Activated CD8-positive, alpha-beta memory T cell treated with anti-CD3 and anti-CD28 coated beads, Interleukin-2, amount 50 U/mL, for 24 hours (primary cell): ENCODE results near the gene TMOD1.
"Not testable (repeated sequence)": the region's sequence is repeated elsewhere in the genome, so short reads cannot be mapped to it uniquely, and the experiment has no call there.

Source experiments
- DNase-seq: peaks from one replicate; pipeline ENCODE4 v3.0.0-alpha.2; 2020; ENCODE audit errors: extremely low read depth

The TMOD1 gene

DNA sequence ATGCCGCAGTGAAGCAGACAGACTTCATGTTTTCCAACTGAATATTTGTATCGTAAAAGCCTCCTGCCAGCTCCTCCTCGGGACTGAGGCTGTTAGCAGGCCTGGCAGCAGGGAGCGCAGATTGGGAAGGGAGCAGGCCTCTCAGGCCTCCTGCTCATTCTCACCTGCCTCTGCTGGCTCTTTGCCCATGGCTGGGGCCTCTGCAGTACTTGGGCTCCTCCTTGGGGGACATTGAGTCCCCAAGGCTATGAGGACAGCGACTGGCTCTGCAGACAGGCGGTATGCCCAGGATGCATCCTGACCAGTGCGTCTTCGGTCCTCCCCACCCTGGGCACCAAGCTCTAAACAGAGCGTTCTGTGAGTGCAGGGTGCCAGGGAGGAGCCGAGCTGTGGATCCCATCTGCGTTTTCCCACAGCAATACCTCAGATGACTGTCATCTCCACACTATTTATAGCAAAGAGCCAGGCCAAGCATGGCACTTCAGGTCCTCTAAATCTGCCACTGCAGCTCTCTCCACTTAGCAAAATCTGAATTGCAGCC, 93.0 kb downstream of the TMOD1 start:
- no peak for DNase-seq

DNA sequence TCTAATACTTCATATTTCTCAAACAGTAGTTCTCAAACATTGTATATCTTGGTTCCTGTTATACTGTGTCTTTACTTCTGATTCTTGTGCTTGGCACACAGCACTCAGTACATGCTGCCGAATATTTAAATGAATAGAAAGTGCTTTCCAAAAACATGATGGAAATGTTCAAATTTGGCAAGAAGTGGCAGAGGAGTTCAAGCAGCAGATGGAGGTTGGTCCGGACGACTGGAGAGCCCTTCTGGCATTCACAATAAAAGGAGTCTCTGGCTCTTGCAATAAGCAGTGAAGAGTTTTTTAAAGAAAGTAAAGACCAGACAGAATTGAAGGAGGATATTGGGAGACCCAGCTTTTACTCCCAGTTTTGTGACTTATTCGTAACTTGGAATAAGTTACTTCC, 95.4 kb downstream of the TMOD1 start:
- no peak for DNase-seq

DNA sequence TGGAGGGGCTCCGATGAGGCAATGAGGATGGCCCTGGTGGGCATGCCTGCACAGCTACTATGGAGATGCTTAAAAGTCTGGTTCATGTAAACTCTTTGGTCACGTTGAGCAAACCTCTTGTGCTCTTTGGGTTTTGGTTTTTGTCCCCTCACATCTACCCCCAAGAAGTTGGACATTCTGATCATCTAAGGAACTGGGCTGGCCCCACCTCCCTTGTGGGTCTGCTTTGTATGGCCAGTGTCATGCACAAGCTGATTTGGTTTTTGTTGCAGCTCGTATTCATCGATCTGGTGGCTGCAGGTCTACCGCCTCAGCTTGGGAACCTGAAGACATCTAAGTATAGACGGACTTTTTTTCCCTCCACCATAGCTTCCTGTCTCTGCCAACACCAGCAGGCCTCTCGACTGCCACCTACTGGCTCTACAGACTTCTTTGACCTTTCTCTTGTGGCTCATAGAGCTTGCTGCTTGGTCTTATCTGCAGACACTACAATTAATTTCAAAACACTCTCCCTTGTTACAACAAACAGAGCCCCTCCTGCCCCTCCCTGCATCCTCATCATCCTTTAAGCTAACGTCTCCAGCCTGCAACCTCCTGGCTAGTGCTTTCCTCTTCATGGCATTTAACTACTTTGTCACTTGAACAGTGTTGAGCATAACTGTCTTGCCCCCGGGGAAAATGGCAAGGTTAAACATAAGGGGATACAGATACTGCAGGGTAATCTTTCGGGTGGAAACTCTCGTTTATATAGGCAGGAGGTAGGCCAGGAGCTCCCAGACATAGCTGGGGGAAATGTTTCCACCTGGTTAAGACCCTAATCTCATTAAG, 97.2 kb downstream of the TMOD1 start:
- DNase-seq, result peak; percentile 32

GRCh38 chr9:97599314-97599846, 97.9 kb downstream of the TMOD1 start:
- DNase-seq, result no peak

GRCh38 chr9:97600531-97601227, 99.2 kb downstream of the TMOD1 start:
- no peak for DNase-seq

GRCh38 chr9:97601228-97601898, 99.9 kb downstream of the TMOD1 start:
- no peak for DNase-seq

GRCh38 chr9:97602430-97602829, 101.0 kb downstream of the TMOD1 start:
- DNase-seq, result no peak

- DNase-seq, result no peak
Measured at GRCh38 chr9:97604901-97605645, 103.6 kb downstream of the TMOD1 start.

DNA sequence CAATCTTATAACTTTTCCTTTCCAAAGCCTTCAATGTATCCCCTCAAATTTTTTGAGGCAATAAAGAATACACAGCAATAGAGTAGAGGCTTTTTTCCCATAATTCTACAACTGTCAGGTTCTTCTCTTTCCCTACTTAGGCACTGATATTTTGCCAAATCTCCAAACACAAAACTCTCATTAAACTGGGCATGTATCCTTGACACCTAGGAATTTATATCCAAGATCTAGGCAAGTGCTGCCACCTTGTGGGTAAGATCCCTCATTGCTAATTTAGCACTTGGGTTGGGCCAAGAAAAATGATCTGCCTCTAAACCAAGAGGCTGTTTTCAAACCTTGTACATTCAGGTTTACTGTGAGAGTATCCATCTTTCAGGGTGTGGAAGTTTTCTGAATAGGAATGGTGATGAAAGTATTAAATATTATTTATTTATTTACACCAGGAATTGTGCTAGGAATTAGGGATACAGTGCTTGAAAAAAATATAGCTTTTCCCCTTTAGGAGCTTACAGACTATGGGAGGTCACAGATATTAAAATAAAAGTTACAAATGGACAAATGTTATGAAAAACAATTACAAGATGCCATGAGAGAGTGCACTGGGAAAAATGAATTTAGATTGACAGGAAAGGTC, 114.1 kb downstream of the TMOD1 start:
- DNase-seq, result no peak

GRCh38 chr9:97617939-97618416, 116.5 kb downstream of the TMOD1 start:
- no peak for DNase-seq

GRCh38 chr9:97620063-97620462, 118.6 kb downstream of the TMOD1 start:
- not testable (repeated sequence) for DNase-seq

GRCh38 chr9:97622483-97622882, 121.0 kb downstream of the TMOD1 start:
- DNase-seq, result not testable (repeated sequence)

GRCh38 chr9:97623946-97624345, 122.5 kb downstream of the TMOD1 start:
- DNase-seq, result no peak

- no peak for DNase-seq
Measured at GRCh38 chr9:97625620-97626019, 124.2 kb downstream of the TMOD1 start.

DNA sequence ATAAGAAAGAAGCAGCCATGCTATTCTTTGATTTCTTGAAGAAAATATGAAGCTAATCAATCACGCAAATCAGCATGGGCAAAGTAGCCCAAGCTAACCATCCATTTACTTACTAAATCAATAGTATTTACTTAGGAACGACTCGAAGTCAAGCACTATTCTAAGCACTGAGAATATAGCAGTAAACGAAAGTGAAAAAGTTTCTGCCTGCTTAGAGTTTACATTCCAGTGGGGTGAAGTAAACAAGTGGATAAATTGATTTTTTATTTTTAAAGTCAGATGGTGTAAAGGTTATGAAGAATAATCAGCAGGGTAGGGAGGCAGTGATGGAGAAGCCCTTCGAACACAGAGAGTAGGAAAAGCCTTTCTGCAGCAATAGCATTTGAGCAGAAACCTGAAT, 126.2 kb downstream of the TMOD1 start:
- no peak for DNase-seq

DNA sequence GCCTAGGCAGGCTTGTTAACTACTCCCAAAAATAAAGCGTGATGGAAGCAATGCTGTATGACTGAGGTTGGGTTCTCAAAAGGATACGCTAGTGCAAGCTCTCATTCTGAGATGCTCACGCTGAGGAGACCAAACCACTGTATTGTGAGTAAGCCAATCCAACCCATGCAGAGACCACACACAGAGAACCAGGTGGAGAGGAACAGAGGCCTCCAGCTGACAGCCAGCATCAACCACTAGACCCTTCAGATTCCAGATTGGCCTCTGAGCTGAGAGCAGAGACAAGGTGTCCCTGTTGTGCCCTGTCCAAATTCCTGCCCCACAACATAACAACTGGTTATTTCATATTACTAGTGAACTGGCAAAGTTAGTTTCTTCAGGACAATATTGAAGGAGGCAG, 127.2 kb downstream of the TMOD1 start:
- DNase-seq, result no peak

GRCh38 chr9:97629156-97629555, 127.7 kb downstream of the TMOD1 start:
- no peak for DNase-seq

DNA sequence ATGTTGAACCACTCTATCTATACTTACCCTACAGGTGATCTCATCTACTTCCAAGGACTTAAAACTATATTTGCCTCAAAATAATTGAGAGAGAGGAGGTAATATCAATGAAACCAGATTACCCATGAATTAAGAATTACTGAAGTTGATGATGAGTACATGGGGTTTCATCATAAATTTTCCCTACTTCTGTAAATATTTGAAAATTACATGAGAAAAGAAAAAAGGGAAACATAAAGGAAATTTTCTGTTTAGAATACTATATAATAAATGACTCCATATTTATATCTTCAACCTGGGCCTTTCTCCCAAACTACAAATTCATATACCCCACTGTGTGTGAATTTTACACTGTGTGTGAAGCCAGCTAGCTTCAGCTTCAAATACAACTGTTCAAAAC, 129.1 kb downstream of the TMOD1 start:
- no peak for DNase-seq

DNA sequence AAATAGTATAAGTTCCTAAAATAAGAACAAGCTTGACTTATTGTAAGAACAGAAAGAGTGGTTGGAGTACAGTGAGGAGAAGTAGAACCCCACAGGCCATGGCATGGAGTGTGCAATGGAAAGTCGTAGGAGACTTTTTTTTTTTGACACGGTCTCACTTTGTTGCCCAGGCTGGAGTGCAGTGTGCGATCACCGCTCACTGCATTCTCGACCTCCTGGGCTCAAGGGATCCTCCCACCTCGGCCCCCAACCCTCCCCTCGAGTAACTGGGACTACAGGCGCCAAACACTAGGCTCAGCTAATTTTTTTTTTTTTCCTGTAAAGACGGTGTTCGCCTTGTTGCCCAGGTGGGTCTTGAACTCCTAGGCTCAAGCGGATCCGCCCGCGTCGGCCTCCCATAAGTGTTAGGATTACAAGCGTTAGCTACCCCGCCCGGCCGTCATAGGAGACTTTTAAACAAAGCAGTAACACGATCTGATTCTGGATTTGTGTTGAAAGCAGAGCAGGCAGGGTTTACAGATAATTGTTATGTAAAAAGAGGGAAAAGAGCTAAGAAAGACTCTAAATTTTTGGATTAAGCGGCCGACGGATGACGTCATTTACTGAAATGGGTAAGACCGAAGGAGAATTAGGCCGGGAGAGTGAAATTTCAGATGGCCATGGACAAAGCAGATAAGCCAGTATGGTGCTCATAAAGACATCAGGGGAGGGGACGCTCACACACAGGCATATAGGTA, 130.9 kb downstream of the TMOD1 start:
- no peak for DNase-seq
